GM10248 (cell line): ENCODE measurements around the gene HOXB13.
"Not testable (repeated sequence)": the region's sequence is repeated elsewhere in the genome, so short reads cannot be mapped to it uniquely, and the experiment has no call there.

Experiments
- CTCF ChIA-PET: fragments of 300-600 bp; sonication (Branson Sonifier 250); formaldehyde crosslinking; extraction: SDS; loops from one replicate; lab custom pipeline; 2021; ENCODE audit warnings: antibody characterized with exemption; lab: Yijun Ruan, JAX
- POLR2A ChIA-PET: fragments of 350-650 bp; sonication (Branson Sonifier 250); formaldehyde crosslinking; extraction: SDS; loops from one replicate; lab custom pipeline; 2020; ENCODE audit warnings: antibody characterized with exemption; lab: Yijun Ruan, JAX
- DNase-seq: peaks from one replicate; pipeline ENCODE4 v3.0.0; 2012; ENCODE audit errors: extremely low spot score
- CTCF ChIP-seq: IDR thresholded peaks from 2 replicates; pipeline ENCODE4 v1.5.1; 2012; ENCODE audit warnings: mild to moderate bottlenecking, low read depth; ENCODE audit errors: extremely low read depth, missing control alignments, control extremely low read depth

The HOXB13 gene

GRCh38 chr17:48720266-48721008, 8.1 kb downstream of the HOXB13 start:
- CTCF ChIA-PET = interaction anchor here (1.1 to 15.4 kb wide), 4 partner anchors 23 to 312 kb away, joined by 3 to 166 read pairs (median 8); no protein-coding TSS in a partner anchor
- POLR2A ChIA-PET = no interaction called here
- no peak for DNase-seq
- TF ChIP-seq CTCF = no peak

DNA sequence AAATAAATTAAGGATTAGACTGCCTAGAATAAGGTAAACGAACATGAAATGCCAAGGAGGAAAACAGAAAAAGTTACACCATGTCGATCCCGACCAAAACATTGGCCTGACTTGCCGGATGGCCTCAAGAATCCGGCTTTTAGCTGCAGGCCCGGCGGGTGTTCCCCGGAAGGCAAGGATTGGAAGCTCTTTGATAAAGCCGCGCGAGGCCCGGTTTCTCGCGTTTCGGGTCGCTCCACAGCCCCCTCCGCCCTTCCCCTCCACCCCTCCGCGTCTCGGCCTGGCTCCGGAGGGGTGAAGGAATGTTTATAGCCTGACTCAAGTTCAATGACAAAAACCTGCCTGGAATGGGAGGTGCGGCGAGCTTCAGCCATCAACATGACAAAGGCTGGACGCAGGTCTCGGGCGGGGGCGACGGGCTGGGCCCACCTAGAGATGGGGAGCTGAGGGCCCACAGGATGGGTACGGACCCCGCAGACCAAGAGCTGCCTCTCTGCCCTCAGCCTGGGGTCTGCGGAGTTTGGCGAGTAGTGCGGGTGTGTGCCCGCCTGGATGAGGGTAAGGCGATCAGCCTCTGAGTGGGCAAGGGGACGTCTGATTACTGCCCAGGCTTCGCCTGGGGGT, 8.8 kb downstream of the HOXB13 start:
- DNase-seq = peak; percentile 35
- no peak for TF ChIP-seq CTCF
- CTCF ChIA-PET = interaction anchor here (1.1 to 15.4 kb wide), 5 partner anchors 12 to 313 kb away, joined by 3 to 166 read pairs (median 6); no protein-coding TSS in a partner anchor
- POLR2A ChIA-PET = no interaction called here

DNA sequence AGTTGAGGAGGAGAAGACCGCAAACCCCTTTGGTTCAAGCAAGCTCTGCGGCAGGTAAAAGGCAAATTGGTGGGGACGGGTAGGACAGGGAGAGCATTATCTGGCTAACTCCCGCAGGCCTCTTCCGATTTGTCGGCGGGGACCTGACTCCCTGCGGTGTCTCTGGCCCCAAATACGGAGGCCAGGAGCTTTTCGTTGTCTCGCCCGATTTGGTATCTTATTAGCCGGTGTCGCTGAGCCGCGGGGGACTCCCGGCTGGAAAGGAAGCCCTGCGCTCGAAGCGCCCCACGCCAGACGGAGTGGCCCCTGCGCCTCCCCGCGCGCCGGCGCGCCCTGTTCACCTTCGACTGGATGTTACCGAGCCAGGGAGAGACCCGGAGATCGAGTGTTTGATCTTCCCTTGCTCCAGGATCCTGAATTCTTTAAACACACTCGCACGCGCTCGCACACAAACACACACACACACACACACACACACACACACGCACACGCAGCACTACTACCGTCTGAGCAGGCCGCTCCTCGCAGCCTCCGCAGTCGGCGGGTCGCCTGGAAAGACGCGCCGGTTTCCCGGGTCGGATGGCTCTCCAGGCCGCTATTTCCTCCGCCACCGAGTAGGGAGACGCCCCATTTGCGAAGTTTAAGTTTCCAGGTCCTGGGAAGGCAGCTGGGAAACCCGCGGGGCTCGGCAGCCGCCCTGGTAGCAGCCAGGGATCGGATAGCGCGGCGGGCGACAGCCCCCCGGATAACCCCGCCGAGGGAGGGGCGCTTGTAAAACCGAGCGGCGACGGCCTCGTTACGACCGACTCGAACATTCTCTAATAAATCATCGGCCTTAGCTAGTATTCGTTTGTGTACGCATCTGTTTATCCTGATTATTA, 9.5 kb downstream of the HOXB13 start:
- ChIA-PET CTCF (interaction anchor here (0.8 to 15.4 kb wide), 7 partner anchors 10 to 314 kb away, joined by 3 to 166 read pairs (median 4); no protein-coding TSS in a partner anchor), POLR2A (interaction anchor here (0.6 kb wide), 1 partner anchor 521 kb away, joined by 5 read pairs; no protein-coding TSS in a partner anchor)
- TF ChIP-seq CTCF = no peak
- no peak for DNase-seq

- no peak for DNase-seq
- ChIA-PET POLR2A (interaction anchor here (0.6 kb wide), 1 partner anchor 522 kb away, joined by 5 read pairs; no protein-coding TSS in a partner anchor), CTCF (interaction anchor here (0.8 to 15.4 kb wide), 7 partner anchors 9 to 314 kb away, joined by 3 to 166 read pairs (median 5); no protein-coding TSS in a partner anchor)
- TF ChIP-seq CTCF = no peak
Observed at GRCh38 chr17:48718227-48718760, 10.3 kb downstream of the HOXB13 start.

DNA sequence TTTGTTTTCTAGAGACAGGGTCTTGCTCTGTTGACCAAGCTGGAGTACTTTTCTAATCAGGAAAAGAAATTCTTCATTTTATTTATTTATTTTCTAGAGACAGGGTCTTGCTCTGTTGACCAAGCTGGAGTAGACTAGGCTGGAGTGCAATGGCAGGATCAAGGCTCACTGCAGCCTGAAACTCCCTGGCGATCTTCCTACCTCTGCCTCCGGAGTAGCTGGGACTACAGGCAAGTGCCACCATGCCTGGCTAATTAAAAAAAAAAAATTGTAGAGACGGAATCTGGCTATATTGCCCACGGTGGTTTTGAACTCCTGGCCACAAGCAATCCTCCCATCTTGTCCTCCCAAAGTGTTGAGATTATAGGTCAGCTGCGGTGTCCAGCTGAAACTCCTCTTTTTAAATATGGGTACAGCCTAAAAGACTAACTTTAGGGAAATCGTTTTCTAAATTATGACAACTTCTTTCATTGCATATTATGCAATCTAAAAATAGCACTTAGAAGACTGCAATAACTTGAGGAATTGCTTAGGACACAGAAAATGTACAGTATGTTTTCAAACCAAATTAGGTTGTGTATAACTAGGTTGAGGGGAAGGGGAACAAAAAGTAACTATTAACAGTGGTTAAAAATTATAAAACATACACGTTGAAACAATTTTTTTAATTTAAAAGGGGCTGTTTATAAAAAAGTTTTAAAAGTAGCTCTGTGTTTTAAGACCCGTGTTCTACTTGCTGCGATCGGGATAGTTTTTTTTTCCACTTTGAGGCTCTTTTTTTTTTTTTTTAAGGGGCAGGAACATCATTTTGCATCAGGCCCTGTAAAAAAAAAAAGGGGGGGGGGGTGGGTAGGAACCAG, 11.0 kb downstream of the HOXB13 start:
- ChIA-PET CTCF (interaction anchor here (0.8 to 15.4 kb wide), 6 partner anchors 8 to 166 kb away, joined by 3 to 166 read pairs (median 4); no protein-coding TSS in a partner anchor), POLR2A (interaction anchor here (0.6 kb wide), 1 partner anchor 522 kb away, joined by 5 read pairs; no protein-coding TSS in a partner anchor)
- no peak for DNase-seq
- no peak for TF ChIP-seq CTCF

GRCh38 chr17:48716549-48716948, 12.0 kb downstream of the HOXB13 start:
- CTCF ChIA-PET = interaction anchor here (1.1 to 15.4 kb wide), 2 partner anchors 38 to 167 kb away, joined by 3 to 166 read pairs; no protein-coding TSS in a partner anchor
- DNase-seq, POLR2A ChIA-PET: not testable (repeated sequence)
